Measurements from ENCODE around the gene RFX2. TPM values are rescaled to one million over a fixed set of nuclear protein-coding genes. Genes with fewer than 3 reads are reported as not detected.

RFX2 gene
- total RNA-seq, 1 donor from 2014 or later = 3.2 TPM

- TF ChIP-seq CTCF (IDR thresholded peaks at IDR 0.05; ENCODE audit: insufficient read depth, low read depth, low read length) (no peak), EZH2 (IDR thresholded peaks at IDR 0.05; ENCODE audit: insufficient read depth, low read length) (no peak)
Measured at GRCh38 chr19:6023936-6024335, 86.4 kb downstream of the RFX2 start.

GRCh38 chr19:6023085-6023682, 87.1 kb downstream of the RFX2 start:
- Histone ChIP-seq H2AFZ (ENCODE audit: low read depth, low read length) (peak overlapping the region; percentile 76), H3K4me2 (ENCODE audit: low read length) (peak overlapping the region; percentile 68), H3K9me3 (ENCODE audit: insufficient read depth, low read depth, low read length) (no peaks in the 10 kb centered on the region), H3K79me2 (ENCODE audit: insufficient read depth, low read length) (no peaks in the 10 kb centered on the region), H3K27ac (ENCODE audit: low read depth, low read length) (peak overlapping the region; percentile 32), H3K9ac (ENCODE audit: low read length) (peak overlapping the region; percentile 29), H3K27me3 (ENCODE audit: insufficient read depth, low read length) (no peaks in the 10 kb centered on the region), H3K36me3 (ENCODE audit: insufficient read depth, low read length) (no peaks in the 10 kb centered on the region), H3K4me3 (ENCODE audit: insufficient read depth, low read depth, low read length) (no peak overlapping the region), H4K20me1 (ENCODE audit: insufficient read depth, low read length) (peaks cover 3% of the 10 kb centered on the region), H3K4me1 (ENCODE audit: insufficient read depth, low read length) (peaks cover 13% of the 10 kb centered on the region)
- peaks cover 16% of the 10 kb centered on the region for H3K4me1 Mint-ChIP-seq (ENCODE audit: low read depth, unreplicated experiment)
- H3K27ac Mint-ChIP-seq (ENCODE audit: unreplicated experiment) = peak overlapping the region; percentile 79
- no peaks in the 10 kb centered on the region for H3K36me3 Mint-ChIP-seq (ENCODE audit: low read depth, unreplicated experiment)
- TF ChIP-seq CTCF (IDR thresholded peaks at IDR 0.05; ENCODE audit: insufficient read depth, low read depth, low read length) (no peak), EZH2 (IDR thresholded peaks at IDR 0.05; ENCODE audit: insufficient read depth, low read length) (no peak)
- peaks cover 14% of the 10 kb centered on the region for H3K27me3 Mint-ChIP-seq (ENCODE audit: low read depth, unreplicated experiment)
- no peaks in the 10 kb centered on the region for H3K9me3 Mint-ChIP-seq (ENCODE audit: unreplicated experiment)
- peak; percentile 71 for FAIRE-seq
- peak; percentile 31 for DNase-seq (ENCODE audit: low read depth)
- H3K4me3 Mint-ChIP-seq (ENCODE audit: unreplicated experiment) = no peak overlapping the region

More at GRCh38 chr19:6023936-6024335, 86.4 kb downstream of the RFX2 start:
- H3K79me2 ChIP-seq (ENCODE audit: insufficient read depth, low read length) = no peaks in the 10 kb centered on the region
- Mint-ChIP-seq H3K27ac (ENCODE audit: unreplicated experiment) (no peak overlapping the region), H3K36me3 (ENCODE audit: low read depth, unreplicated experiment) (no peaks in the 10 kb centered on the region), H3K27me3 (ENCODE audit: low read depth, unreplicated experiment) (peaks cover 14% of the 10 kb centered on the region), H3K4me3 (ENCODE audit: unreplicated experiment) (no peak overlapping the region), H3K4me1 (ENCODE audit: low read depth, unreplicated experiment) (peaks cover 16% of the 10 kb centered on the region), H3K9me3 (ENCODE audit: unreplicated experiment) (no peaks in the 10 kb centered on the region)
- H3K9ac ChIP-seq (ENCODE audit: low read length) = no peak overlapping the region
- no peaks in the 10 kb centered on the region for H3K27me3 ChIP-seq (ENCODE audit: insufficient read depth, low read length)
- peaks cover 13% of the 10 kb centered on the region for H3K4me1 ChIP-seq (ENCODE audit: insufficient read depth, low read length)
- H3K4me2 ChIP-seq (ENCODE audit: low read length) = peak overlapping the region; percentile 68
- H3K9me3 ChIP-seq (ENCODE audit: insufficient read depth, low read depth, low read length) = no peaks in the 10 kb centered on the region
- DNase-seq (ENCODE audit: low read depth) (no peak), FAIRE-seq (no peak)
- peaks cover 3% of the 10 kb centered on the region for H4K20me1 ChIP-seq (ENCODE audit: insufficient read depth, low read length)
- no peak overlapping the region for H3K27ac ChIP-seq (ENCODE audit: low read depth, low read length)
- no peak overlapping the region for H2AFZ ChIP-seq (ENCODE audit: low read depth, low read length)
- no peak overlapping the region for H3K4me3 ChIP-seq (ENCODE audit: insufficient read depth, low read depth, low read length)
- no peaks in the 10 kb centered on the region for H3K36me3 ChIP-seq (ENCODE audit: insufficient read depth, low read length)

- H3K9me3 ChIP-seq (ENCODE audit: insufficient read depth, low read depth, low read length) = no peaks in the 10 kb centered on the region
- peak overlapping the region; percentile 29 for H3K9ac ChIP-seq (ENCODE audit: low read length)
- H3K36me3 ChIP-seq (ENCODE audit: insufficient read depth, low read length) = no peaks in the 10 kb centered on the region
- Mint-ChIP-seq H3K4me1 (ENCODE audit: low read depth, unreplicated experiment) (peaks cover 16% of the 10 kb centered on the region), H3K27ac (ENCODE audit: unreplicated experiment) (peak overlapping the region; percentile 62), H3K9me3 (ENCODE audit: unreplicated experiment) (no peaks in the 10 kb centered on the region), H3K36me3 (ENCODE audit: low read depth, unreplicated experiment) (no peaks in the 10 kb centered on the region), H3K4me3 (ENCODE audit: unreplicated experiment) (no peak overlapping the region), H3K27me3 (ENCODE audit: low read depth, unreplicated experiment) (peaks cover 14% of the 10 kb centered on the region)
- no peak overlapping the region for H3K4me3 ChIP-seq (ENCODE audit: insufficient read depth, low read depth, low read length)
- no peaks in the 10 kb centered on the region for H3K27me3 ChIP-seq (ENCODE audit: insufficient read depth, low read length)
- H2AFZ ChIP-seq (ENCODE audit: low read depth, low read length) = peak overlapping the region; percentile 76
- no peak for TF ChIP-seq CTCF (IDR thresholded peaks at IDR 0.05; ENCODE audit: insufficient read depth, low read depth, low read length)
- TF ChIP-seq EZH2 (IDR thresholded peaks at IDR 0.05; ENCODE audit: insufficient read depth, low read length) = no peak
- no peaks in the 10 kb centered on the region for H3K79me2 ChIP-seq (ENCODE audit: insufficient read depth, low read length)
- FAIRE-seq (no peak), DNase-seq (ENCODE audit: low read depth) (no peak)
- H3K4me1 ChIP-seq (ENCODE audit: insufficient read depth, low read length) = peaks cover 13% of the 10 kb centered on the region
- peak overlapping the region; percentile 68 for H3K4me2 ChIP-seq (ENCODE audit: low read length)
- peak overlapping the region; percentile 32 for H3K27ac ChIP-seq (ENCODE audit: low read depth, low read length)
- H4K20me1 ChIP-seq (ENCODE audit: insufficient read depth, low read length) = peaks cover 3% of the 10 kb centered on the region
Measured at GRCh38 chr19:6022570-6023064, 87.7 kb downstream of the RFX2 start.
